Endothelial cell of hepatic sinusoid (primary cell): Measurements from ENCODE around the gene HPSE.

Source experiments
- in situ Hi-C: cut with HindIII; loops from 2 replicates; pipeline ENCODE4 v1.10.0; 2017; ENCODE audit warnings: low sequenced_read_pairs

The HPSE gene

DNA sequence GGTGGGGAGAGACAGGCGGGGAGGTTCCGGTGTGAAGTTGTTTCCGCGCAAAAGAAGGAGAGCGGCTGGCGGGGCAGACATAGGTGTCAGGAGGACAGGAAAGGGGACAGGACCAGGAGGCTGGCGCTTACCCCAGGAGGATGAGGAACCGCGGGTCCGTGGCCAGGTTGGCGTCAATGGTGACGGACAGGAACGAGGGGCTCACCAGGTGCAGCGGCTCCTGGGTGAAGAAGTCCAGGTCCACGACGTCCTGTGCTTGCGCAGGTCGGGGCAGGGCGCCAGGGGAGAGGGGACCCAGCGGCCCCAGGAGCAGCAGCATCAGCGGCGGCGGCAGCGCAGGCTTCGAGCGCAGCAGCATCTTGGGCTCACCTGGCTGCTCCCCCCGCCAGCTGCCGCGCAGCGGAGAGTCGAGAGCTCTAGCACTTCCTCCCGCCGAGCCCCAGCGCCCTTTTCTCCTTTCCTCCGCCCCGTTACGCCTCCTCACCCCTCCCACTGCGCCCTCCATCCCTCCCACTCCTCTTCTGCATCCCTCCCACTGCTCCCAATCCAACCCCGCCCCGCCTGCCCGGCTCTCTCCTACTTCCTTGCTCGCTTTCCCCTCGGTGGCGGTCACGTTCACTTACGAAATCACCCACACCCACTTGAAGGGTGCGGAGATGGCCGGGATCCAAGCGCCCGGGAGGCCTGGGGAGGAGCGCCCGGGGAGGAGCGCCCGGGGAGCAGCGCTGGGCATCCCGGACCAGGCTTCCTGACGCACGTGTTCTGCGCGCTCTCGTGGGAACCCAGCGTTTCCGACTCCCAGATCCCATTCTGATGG, at the start of gene HPSE:
Gene HPSE (minus strand): TSS at position 424 of the 817 bp plus-strand sequence. CDS start 66 bp downstream, at position 358.
- in situ Hi-C loops, result no loop called here

DNA sequence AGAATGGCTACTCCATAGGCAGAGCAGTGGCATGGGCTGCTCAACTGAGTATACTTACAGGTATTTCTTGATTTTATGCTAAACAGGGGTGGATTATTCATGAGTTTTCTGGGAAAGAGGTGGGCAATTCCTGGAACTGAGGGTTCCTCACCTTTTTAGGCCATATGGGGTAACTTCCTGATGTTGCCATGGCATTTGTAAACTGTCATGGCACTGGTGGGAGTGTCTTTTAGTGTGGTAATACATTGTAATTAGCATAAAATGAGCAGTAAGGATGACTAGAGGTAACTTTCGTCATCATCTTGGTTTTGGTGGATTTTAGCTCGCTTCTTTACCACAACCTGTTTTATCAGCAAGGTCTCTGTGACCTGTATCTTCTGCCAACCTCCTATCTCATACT, 48.2 kb upstream of the HPSE start:
- in situ Hi-C loops, result no loop called here

DNA sequence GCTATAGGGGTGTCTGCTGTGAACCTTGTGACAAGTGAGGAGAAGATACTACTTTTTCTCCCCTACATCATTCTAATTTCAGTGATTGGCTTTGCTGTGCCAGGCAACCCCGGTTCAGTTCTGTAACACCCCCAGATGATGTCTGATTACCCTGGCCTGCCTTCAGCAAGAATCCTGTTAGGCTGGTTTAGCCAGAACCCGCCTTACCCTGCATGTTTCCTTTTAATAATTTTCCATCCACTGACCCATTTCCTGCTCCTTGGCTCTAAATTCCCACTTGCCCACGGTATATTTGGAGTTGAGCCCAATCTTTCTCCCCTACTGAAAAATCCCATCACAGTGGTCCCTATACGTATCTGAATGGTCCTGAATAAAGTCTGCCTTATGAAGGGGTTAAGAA, 46.5 kb upstream of the HPSE start:
- in situ Hi-C loops, result no loop called here

DNA sequence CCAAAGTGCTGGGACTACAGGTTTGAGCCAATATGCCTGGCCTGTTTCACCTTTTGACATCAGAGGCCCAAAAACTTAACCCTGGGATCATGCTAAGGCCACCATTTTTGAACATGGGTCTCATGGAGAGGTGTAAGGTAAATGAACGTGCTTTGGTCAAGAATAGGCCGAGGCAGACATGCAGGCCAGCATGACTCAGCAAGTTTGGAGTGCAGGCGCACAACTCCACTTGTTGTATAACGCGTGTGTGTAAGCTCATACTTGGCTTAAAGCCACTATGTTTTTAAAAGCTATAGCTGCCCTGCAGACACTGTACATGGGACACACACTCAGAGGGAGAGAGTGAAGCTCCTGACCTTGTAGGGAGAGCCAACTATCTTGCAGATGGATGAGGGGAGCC, 43.8 kb upstream of the HPSE start:
- in situ Hi-C loops, result no loop called here

DNA sequence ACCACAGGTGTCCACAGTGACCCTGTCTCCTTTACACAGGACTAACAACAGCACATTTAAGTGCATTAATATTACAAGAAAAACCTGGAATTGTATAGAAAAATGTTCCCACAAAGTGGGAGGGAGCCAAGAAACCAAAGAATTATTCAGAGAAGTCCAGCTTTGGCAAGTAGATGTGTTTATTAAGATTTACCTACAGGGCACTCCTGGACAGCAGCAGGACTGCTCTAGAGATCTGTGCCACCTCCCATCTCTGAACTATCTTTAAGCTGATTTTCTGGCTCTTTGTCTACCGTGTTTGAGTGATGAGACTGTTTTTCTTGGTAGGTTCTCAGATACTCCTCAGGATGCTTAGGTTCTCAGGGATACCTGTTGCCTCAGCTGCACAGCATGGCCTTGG, 38.3 kb upstream of the HPSE start:
- in situ Hi-C loops, result no loop called here

DNA sequence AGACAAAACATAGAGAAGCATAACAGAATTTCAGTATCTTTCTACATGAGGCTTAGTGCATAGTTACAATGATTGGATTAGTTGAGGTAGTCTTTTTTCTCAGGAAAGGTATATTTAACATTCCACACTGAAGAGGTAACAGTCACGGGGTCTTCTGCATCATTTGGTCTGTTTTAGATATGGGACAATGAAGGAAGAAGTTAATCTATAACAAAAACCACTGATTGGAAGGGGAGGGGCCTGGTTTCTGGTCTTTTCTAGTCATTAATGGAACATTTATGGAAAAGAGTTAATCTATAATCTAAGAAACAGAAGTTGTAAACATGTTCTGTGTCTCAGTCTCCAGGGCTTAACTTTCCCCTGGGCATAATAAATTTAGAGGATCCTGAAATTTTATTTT, 37.3 kb upstream of the HPSE start:
- in situ Hi-C loops, result no loop called here

DNA sequence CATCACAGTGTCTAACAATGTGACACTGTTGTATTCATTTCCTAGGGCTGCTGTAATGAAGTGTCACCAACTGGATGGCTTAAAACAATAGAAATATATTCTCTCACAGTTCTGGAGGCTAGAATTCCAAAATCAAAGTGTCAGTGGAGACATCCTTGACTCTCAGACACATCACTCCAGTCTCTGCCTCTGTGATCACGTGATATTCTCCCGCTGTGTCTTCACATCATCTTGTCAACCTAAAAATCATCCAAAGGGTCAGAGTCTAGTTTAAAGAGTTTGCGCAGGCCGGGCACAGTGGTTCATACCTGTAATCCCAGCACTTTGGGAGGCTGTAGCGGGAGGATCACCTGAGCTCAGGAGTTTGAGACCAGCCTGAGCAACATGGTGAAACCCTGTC, 36.6 kb upstream of the HPSE start:
- in situ Hi-C loops, result no loop called here

DNA sequence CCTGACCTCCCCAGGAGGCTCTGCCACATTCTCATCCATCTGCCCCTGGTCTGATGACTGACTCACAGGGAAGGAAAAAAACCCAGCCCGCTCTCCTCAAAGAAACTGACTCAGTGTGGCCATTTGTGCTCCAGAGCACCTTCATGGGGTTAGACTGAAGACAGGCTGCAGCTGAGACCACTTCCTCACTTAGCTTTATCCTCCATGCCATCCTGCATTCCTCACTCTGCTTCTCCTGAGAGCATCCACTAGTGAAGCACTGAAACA, 35.9 kb upstream of the HPSE start:
- in situ Hi-C loops, result no loop called here

DNA sequence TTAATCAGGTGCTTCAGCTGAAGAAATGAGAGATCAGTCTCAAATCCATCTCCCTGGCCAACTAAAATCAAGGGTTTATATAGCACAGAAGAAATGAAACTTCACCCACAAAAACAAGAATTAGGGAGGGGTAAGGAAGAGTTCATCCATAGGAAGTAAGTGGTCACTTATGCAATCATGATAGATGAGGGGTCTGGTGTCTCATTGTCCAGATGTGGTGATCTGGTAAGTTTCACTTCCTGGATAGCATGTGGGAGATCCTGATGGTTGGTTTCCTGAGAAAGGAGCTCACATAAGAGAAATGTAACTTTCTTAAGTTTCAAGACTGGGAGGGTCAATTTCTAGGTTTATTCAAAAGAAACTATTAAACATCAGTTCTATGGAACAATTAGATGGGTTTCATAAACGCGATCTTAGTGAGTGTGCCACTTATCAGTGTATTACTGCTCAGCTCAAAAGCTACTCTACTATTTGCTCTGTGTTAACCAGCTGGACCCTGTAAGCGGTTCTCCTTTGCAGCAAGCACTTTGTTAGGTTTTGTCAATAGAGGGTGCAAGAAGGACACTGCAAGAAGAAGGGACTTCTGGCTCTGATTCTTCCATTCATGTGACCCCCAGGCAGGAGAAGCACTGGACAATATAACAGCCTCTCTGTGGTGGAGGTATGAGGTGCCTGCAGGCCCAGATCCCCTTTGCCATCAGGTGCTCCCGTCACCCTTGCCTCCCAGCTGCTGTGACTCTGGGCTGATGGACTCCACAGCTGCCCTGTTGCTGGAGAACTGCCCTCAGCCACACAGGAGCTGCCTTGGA, 35.4 kb upstream of the HPSE start:
- in situ Hi-C loops, result no loop called here

DNA sequence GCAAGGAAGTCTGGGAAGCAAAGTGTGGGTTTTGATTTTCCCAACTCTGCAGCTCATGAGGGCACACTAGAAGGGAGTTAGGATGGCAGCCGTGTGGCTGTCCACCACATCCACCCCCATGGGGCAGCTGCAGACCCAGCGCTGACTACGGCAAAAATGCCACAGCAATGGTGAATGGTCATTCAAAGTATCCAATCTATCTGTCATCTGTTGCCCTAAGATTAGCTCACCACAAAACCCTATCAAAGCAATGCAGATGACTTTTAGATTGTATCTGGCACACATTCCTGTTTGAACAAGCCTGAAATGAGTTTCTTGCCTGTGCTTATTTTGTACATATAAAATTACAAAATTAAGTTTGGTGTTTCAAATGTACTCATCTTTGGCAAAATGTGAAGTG, 29.7 kb upstream of the HPSE start:
- in situ Hi-C loops, result no loop called here

DNA sequence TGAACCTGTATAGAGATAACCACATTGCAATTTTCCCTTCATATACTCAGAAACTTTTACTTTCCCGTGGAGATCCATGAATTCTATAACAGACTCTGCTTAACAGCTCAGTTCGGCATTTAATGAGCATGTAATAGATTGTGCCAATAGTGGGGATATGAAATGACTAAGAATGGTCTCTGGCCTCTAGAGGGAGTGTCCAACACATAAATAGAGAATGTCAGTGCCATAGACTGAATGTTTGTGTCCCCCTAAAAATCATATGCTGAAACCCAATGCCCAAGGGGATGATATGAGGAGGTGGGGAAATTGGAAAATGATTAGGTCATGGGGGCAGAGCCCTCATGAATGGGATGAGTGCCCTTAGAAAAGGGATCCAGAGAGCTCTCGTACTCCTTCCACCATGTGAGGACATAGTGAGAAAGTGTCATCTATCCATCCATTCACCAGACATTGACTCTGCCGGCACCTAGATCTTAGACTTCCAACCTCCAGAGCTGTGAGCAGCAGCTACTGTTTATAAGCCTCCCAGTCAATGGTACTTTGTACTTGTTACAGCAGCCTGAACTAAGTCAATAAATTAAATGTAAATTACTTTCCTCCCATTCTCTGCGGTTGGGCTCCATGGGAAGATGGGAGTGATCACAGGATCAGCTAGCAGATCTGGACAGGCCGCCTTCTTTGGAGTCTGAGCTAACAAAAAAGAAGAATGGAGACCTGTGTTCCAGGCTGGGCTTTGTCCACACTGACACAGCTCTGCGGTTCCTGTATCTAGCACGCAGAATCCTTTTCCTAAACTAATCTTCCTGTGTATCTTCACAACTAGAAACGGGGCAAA, 28.1 kb upstream of the HPSE start:
- in situ Hi-C loops, result no loop called here

DNA sequence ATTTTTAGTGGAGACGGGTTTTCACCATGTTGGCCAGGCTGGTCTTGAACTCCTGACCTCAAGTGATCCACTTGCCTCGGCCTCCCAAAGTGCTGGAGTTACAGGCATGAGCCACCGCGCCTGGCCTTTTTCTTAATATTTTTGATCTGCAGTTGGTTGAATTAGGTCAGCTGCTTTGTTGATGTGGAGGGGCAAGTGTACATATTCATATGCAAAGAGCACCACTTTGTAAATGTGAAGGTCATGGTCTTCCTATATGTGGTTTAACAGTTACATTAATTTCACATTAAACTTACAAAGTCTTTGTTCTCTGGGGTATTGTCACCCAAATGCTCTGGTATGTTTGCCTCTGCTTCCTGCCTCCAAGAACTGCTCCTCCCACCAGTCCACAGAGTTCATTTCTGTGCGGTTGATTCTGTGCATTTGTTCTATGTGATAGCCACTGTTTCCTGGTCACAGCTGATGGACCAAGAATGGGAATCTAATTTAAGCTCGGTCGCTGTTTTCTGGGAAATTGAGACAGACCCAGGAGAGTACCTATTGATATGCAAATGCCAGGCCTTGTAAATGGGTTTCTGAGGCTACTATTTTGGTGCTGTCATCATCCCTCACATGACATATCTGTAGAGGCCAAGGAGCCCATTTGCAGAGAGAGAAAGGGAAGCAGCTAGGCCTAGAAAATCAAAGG, 26.9 kb upstream of the HPSE start:
- in situ Hi-C loops, result no loop called here

DNA sequence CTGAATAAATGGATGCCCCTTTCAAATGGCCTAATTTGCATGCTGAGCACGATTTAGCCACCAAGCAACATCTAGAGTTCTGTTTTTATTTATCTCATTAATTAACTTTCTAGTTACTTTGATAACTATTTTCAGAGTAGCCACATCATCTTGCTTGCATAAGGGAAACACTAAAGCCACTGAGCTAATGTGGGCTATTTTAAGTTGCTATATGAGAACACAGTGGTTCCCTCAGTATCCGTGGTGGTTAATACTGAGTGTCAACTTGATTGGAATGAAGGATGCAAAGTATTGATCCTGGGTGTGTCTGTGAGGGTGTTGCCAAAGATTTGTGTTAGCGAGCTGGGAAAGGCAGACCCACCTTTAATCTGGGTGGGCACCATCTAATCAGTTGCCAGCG, 25.4 kb upstream of the HPSE start:
- in situ Hi-C loops, result no loop called here

DNA sequence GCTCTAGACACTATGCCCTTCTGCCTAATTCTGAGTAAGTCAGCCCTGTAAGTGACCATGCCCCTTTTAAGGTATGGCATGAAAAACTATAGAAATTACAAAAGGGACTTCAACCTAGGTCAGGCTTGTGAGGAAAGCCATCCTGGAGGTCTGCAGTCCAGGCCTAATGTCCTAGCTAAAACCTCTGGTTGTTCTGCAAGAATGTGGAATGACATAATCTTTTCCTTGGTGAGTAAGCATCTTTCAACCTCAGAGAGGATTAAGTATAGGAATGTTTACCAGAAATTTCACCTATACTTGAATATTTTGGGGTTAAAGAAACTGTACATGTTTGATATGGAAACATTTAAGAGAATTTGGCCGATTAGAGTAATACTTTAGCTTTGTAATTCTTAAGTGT, 23.8 kb upstream of the HPSE start:
- in situ Hi-C loops, result no loop called here

DNA sequence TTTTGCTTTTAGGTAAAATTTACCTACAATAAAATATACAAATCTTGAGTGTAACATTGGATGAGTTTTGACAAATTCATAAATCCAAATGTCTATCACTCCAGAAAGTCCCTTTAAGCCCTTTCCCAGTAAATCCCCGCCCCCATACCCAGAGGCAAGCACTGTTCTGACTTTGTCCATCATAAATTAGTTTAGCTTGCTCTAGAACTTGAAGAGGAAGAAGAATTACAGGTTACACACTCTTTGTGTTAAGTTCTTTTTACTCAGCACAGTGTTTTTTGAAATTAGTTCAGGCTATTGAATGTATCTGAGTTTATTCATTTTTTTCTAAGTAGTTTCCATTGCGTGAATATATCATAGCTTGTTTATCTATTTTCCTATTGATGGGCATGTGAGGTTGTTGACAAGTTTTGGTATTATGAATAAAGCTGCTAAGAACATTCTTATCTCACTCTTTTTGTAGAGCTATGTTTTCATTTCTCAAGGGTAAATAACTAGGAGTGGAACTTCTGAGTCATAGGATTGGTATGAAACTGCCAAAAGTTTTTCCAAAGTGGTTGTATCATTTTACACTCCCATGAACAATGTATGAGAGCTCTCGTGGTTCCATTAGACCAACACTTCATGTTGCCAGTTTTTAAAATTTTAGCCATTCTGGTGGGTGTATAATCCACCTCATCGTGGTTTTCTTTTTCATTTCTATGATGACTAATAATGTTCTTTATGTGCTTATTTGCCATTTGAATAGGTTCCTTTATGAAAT, 22.4 kb upstream of the HPSE start:
- in situ Hi-C loops, result no loop called here

DNA sequence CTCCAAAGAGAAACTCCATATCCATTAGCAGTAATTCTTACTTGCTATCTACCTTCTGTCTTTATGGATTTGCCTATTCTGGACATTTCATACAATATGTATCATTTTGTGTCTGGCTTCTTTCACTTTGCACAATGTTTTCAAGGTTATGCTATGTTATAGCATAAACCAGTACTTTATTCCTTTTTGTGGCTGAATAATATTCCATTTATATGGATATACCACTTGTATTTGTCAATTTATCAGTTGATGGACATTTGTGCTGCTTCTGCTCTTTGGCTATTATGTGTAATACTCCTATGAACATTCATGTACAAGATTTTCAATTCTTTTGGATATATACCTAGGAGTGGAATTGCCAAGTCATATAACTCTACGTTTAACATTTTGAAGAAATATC, 18.9 kb upstream of the HPSE start:
- in situ Hi-C loops, result loop anchor here (5.0 kb wide), 1 partner anchor 104 kb away; the partner anchor contains the start of genes HELQ and MRPS18C

DNA sequence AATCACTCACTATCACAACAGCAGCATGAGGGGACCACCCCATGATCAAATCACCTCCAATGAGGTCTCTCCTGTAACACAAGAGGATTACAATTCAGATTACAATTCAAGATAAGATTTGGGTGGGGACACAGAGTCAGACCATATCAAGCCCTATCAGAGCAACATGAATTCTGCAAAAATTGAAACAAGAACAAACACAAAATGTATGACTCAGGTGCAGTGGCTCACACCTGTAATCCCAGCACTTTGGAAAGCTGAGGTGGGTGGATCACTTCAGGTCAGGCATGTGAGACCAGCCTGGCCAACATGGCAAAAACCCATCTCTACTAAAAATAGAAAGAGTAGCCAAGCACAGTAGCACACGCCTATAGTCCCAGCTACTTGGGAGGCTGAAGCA, 13.4 kb upstream of the HPSE start:
- in situ Hi-C loops, result no loop called here

DNA sequence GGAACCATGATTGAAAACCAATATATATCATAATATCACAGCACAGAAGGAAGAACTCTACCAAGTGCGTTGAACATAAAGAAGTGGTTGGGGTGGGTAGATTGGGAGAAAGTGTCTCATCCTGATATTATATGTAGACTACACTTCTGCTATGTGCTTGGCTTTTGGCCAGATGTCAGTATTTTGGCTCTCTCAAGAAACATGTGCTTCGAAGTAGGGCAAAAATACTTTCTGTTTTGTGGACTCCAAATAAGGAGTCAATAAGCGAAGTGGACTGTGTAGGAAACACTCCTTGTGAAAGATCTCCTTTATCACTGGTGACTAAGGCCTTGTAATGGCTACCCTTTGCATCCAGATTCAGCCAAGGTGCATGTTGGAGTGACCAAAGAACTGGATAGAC, 7.8 kb upstream of the HPSE start:
- in situ Hi-C loops, result no loop called here

DNA sequence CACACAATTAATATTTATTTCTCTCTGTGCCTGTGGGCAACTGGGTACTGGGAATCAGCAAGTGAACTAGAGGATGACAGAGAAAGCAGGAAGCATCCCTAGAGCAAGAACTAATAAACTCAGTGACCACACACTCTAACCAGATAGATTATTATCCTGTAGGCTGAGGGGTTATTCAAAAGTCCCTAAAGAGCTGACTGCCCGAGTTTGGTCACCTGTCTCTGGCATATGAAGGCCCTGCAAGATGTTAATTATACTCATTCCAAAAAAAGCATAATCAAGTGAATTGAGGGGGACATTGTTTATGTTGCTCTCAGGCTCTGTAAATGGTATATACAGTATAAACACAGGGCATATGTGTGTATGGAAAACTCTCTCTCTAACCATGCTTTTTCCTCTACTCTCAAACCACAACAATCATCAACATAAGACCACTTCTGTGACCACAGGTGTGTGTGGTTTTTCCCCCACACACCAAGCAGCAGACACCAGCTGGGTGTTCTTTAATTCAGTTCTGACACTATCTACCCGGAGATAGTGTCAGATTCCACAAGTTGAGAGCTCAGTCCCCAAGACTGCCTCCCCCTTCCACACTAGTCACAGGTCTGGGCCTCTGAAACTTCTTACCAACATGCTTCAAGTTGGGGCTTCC, 6.2 kb upstream of the HPSE start:
- in situ Hi-C loops, result no loop called here

DNA sequence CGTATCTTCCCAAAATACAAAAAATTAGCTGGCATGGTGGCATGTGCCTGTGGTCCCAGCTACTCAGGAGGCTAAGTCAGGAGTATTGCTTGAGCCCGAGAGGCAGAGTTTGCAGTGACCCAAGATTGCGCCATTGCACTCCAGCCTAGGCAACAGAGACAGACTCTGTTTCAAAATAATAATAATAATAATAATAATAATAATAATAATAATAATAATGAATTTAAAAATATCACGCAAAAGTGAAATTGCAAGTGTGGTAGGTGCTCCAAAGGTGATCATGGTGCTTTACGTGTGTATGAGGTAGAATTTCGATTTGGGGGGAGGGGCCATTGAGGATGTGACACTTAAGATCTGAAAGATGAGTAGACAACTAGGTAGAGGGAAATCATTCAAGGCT, 4.9 kb upstream of the HPSE start:
- in situ Hi-C loops, result no loop called here
